ENCODE results near the gene FAM131C.
"Not testable (repeated sequence)": the region's sequence is repeated elsewhere in the genome, so short reads cannot be mapped to it uniquely, and the experiment has no call there.

FAM131C gene

GRCh38 chr1:16042654-16043053 is 30.8 kb downstream of the FAM131C start:
- in situ Hi-C loops (cut with MboI; ENCODE audit: low sequenced_read_pairs): not testable (repeated sequence)

- in situ Hi-C loops (cut with MboI; ENCODE audit: low sequenced_read_pairs): no loop called here
Observed at GRCh38 chr1:16042096-16042495, 31.4 kb downstream of the FAM131C start.

GRCh38 chr1:16041200-16041599 is 32.3 kb downstream of the FAM131C start:
- in situ Hi-C loops (cut with MboI; ENCODE audit: low sequenced_read_pairs): no loop called here

- in situ Hi-C loops (cut with MboI; ENCODE audit: low sequenced_read_pairs): not testable (repeated sequence)
Observed at GRCh38 chr1:16039871-16040270, 33.6 kb downstream of the FAM131C start.

- in situ Hi-C loops (cut with MboI; ENCODE audit: low sequenced_read_pairs): no loop called here
Observed at GRCh38 chr1:16038620-16038912, 34.9 kb downstream of the FAM131C start.

- in situ Hi-C loops (cut with MboI; ENCODE audit: low sequenced_read_pairs): not testable (repeated sequence)
Observed at GRCh38 chr1:16036461-16036860, 37.0 kb downstream of the FAM131C start.

- in situ Hi-C loops (cut with MboI; ENCODE audit: low sequenced_read_pairs): not testable (repeated sequence)
Observed at GRCh38 chr1:16033103-16033632, 40.3 kb downstream of the FAM131C start.

- in situ Hi-C loops (cut with MboI; ENCODE audit: low sequenced_read_pairs): no loop called here
Observed at GRCh38 chr1:16032388-16033102, 40.9 kb downstream of the FAM131C start.

GRCh38 chr1:16031551-16031950 is 41.9 kb downstream of the FAM131C start:
- in situ Hi-C loops (cut with MboI; ENCODE audit: low sequenced_read_pairs): no loop called here

- in situ Hi-C loops (cut with MboI; ENCODE audit: low sequenced_read_pairs): no loop called here
Observed at GRCh38 chr1:16029288-16029687, 44.2 kb downstream of the FAM131C start.

GRCh38 chr1:16029003-16029268 is 44.5 kb downstream of the FAM131C start:
- in situ Hi-C loops (cut with MboI; ENCODE audit: low sequenced_read_pairs): not testable (repeated sequence)

- in situ Hi-C loops (cut with MboI; ENCODE audit: low sequenced_read_pairs): no loop called here
Observed at GRCh38 chr1:16028237-16029002, 45.0 kb downstream of the FAM131C start.

- in situ Hi-C loops (cut with MboI; ENCODE audit: low sequenced_read_pairs): no loop called here
Observed at GRCh38 chr1:16026723-16027484, 46.5 kb downstream of the FAM131C start.

- in situ Hi-C loops (cut with MboI; ENCODE audit: low sequenced_read_pairs): not testable (repeated sequence)
Observed at GRCh38 chr1:16026302-16026701, 47.1 kb downstream of the FAM131C start.

GRCh38 chr1:16023050-16023653 is 50.3 kb downstream of the FAM131C start:
- in situ Hi-C loops (cut with MboI; ENCODE audit: low sequenced_read_pairs): no loop called here

- in situ Hi-C loops (cut with MboI; ENCODE audit: low sequenced_read_pairs): no loop called here
Observed at GRCh38 chr1:16022393-16022792, 51.1 kb downstream of the FAM131C start.

GRCh38 chr1:16021681-16022080 is 51.8 kb downstream of the FAM131C start, which contains the start of gene CLCNKA:
Gene CLCNKA (plus strand): TSS chr1:16022036. CDS start chr1:16022620, 584 bp downstream.
- in situ Hi-C loops (cut with MboI; ENCODE audit: low sequenced_read_pairs): no loop called here

- in situ Hi-C loops (cut with MboI; ENCODE audit: low sequenced_read_pairs): not testable (repeated sequence)
Observed at GRCh38 chr1:16020878-16021277, 52.6 kb downstream of the FAM131C start.

GRCh38 chr1:16020325-16020724 is 53.1 kb downstream of the FAM131C start:
- in situ Hi-C loops (cut with MboI; ENCODE audit: low sequenced_read_pairs): no loop called here

GRCh38 chr1:16019644-16020277 is 53.7 kb downstream of the FAM131C start:
- in situ Hi-C loops (cut with MboI; ENCODE audit: low sequenced_read_pairs): no loop called here

Data from HL-60/S4 (cell line).